ENCODE measurements around the gene B4GALNT4.

DNA sequence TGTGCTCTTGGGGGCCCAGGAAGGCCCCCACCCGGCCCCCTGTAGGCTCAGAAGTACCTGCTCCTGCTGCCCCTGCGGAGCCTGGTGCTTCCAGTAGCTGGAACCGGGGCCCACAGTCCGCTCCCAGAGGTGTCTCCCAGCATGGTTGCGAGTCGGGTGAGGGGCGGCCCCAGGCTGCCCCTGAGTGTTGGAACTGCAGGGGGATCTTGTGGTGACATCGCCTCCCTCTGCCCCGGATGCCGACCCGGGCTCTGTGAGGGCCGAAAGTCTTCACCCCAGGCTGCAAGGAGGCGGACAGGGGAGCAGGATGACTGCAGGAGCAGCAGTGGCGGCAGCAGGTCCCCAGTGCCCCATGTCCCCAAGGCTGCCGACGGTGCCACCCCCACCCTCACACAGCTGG lies 15.2 kb downstream of the B4GALNT4 start:
- TF ChIP-seq, protein P1, sequence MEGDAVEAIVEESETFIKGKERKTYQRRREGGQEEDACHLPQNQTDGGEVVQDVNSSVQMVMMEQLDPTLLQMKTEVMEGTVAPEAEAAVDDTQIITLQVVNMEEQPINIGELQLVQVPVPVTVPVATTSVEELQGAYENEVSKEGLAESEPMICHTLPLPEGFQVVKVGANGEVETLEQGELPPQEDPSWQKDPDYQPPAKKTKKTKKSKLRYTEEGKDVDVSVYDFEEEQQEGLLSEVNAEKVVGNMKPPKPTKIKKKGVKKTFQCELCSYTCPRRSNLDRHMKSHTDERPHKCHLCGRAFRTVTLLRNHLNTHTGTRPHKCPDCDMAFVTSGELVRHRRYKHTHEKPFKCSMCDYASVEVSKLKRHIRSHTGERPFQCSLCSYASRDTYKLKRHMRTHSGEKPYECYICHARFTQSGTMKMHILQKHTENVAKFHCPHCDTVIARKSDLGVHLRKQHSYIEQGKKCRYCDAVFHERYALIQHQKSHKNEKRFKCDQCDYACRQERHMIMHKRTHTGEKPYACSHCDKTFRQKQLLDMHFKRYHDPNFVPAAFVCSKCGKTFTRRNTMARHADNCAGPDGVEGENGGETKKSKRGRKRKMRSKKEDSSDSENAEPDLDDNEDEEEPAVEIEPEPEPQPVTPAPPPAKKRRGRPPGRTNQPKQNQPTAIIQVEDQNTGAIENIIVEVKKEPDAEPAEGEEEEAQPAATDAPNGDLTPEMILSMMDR (conservative IDR thresholded peaks at IDR 0.05), result no peak
- no peak for TF ChIP-seq EZH2 (IDR thresholded peaks at IDR 0.05; ENCODE audit: low read depth)
